ENCODE measurements around the gene SASH1.

SASH1 gene

DNA sequence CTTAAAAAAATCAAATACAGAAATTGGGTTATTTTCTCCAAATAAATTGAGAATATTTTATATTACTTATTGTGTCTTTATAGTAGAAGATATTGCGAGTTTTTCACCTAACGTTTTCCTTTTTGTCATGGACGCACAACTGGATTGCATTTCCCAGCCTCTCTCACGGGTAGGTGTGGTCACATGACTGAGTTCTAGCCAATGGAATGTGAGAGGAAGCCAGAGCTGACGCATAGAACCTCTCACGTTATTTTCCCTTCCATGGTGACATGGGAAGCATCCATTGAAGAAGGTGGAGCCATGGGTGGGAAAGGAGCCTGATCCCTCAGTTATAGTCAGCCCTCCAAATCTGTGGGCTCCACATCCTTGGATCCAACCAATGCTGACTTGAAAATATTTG lies 248.2 kb downstream of the SASH1 start:
- no peak for DNase-seq (ENCODE audit: low spot score)

DNA sequence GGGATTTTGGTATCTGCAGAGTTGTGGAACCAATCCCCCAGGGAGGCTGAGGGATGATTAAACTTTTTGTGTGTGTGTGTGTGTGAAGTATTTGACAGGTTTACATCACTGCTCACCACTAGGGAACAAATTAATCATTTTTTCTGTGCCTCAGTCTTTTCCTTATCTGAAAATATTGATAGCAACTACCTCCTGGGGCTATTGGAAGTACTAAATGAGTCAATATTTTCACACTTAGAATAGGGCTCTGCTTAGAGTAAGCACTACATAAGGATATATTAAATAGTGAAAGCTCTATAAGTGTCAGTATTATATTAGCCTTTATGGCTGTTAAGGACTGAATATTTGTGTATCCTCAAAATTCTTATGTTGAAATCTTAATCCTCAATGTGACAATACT lies 249.0 kb downstream of the SASH1 start:
- DNase-seq (ENCODE audit: low spot score), result no peak

DNA sequence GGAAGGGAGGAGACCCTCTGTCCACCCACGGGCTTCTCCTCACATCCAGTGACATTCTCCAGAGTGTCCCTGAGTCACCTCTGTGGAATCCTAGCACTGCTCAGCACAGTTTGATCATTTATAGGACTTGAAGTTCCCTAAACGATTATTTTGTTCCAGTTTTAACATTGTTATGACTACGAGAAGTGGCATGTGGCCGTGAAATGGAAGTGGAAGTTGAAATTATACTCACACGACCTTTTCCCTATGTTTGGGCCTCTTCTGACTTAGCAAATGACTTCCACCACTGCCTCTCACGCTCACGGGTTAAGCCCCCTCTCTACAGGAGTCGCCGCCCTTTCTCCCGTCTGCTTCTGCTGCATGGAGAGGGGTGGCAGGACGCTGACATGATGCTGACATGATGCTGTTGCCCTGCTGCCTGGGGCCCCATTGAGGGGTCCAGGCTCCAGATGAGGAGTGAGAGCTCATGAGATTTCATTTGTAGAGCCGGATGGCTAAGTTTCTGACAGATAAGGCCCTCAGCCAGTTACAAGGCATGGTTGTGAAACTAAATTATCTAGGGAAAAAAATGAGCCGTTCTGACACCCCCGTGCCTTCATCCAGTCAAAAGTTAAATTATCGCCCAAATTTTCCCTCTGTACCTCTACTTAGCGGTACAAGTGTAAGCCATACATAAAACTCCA lies 250.6 kb downstream of the SASH1 start:
- DNase-seq (ENCODE audit: low spot score), result no peak

DNA sequence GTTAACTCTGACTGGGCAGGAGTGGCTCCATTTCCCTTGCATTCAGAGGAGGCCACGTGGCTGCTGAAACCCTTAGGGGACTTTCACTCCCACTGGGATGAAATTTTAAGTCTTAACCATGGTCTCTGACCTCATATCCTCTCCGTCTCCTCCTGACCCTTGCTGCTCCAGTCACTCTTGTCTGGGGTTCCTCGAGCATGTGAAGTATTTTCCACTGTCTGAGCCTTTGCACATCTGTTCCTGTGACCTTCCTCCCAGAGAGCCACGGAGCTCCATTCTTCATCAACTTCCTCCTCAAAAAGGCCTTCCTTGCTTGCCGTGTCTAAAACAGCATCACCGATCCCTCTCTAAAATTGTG lies 251.2 kb downstream of the SASH1 start:
- DNase-seq (ENCODE audit: low spot score), result no peak

DNA sequence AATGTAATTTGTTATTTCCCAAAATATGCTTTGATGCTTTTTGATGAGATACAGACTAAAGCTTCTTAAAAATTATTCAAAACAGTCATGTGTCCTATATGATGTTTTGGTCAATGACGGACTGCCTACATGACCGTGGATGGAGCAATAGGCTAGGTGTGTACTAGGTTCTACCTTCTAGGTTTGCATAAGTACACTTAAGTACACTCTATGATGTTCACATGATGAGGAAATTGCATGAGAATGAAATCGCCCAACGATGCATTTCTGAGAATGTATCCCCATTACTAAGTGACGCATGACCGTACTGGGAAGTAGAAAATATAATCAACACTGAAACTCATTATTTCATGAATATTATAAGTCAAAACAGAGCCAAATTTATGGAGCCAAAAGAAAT lies 252.9 kb downstream of the SASH1 start:
- DNase-seq (ENCODE audit: low spot score), result no peak

DNA sequence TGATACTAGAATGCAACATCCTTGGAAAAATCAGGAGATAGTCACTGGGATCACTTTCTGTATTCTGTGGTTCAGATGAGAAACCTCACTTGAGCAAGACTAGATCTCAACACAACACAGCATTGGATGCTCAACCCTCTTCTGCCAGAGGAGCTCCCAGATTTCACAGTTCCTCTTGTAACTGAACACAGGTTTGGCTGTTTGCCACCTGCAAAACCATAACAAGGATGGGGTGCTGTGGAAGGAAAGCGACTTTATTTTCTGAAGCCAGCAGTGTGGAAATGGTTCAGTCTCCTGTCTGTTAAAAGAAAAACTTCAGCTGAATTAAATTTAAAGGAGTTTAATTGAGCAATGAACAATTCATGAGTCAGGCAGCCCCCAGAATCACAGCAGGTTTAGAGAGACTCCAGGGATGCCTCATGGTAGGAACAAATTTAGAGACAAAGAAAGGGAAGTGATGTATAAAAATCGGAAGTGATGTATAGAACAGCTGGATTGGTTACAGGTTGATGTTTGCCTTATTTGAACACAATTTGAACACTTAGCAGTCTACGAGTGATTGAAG lies 254.3 kb downstream of the SASH1 start:
- no peak for DNase-seq (ENCODE audit: low spot score)

DNA sequence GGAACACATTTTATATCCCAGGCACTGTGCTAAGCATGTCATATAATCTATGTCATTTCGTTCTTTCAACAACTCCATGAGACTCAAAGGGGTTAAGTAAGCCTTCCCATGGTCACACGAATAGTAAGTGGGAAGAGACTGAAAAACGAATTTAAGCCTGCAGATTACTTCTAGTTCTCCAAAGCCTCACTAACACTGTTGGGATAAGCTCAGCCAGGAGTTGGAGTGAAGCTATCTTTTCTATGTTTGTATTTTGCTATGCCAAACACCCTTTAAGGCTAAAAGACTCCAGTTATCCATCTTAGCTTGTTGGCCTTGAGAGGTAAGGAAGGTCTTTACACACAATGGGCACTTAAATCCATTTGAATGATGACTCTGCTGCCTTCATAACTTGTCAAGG lies 256.1 kb downstream of the SASH1 start:
- no peak for DNase-seq (ENCODE audit: low spot score)

DNA sequence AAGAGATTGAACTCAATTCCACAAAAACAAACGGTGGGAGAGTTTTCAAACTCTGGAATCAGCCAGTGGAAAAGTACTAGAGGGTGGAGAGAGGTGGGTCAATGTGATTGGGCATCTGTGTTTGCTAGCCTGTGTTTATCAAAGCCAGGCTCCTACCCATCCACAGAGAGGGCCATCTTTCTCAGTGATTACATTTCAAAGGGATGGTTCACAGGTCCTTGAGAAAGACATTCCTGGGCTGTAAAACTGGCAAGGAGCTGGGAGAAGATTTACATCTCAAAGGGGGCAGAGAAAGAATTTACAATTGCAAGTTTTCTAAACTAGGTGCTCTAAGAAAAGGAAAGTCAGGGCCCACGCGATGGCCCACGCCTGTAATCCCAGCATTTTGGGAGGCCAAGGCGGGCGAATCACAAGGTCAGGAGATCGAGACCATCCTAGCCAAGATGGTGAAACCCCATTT lies 257.4 kb downstream of the SASH1 start:
- DNase-seq (ENCODE audit: low spot score), result no peak
